Tibial nerve (tissue), 4 donors: ENCODE results near the gene MSMP.

Experiments used
- CTCF ChIP-seq, 5 experiments: fragments of 200-600 bp in 3 of 5; fragments of 450-650 bp in 2 of 5; sonication (generic) in 3 of 5; IDR thresholded peaks; one replicate each; pipeline ENCODE4 v1.5.1; 2016 to 2019; ENCODE audit warnings: antibody characterized with exemption in 5 of 5, mild to moderate bottlenecking in 3 of 5, moderate library complexity in 2 of 5
- EP300 ChIP-seq, 2 donors: sonication (generic); formaldehyde crosslinking; IDR thresholded peaks; one replicate each; pipeline ENCODE4 v1.6.1; 2017; ENCODE audit warnings: antibody characterized with exemption in 2 of 2, mild to moderate bottlenecking in 1 of 2

GRCh38 chr9:35763803-35764202, 9.7 kb upstream of the MSMP start:
- TF ChIP-seq CTCF (IDR thresholded peaks at IDR 0.05) (no peak), EP300 (IDR thresholded peaks at IDR 0.05) (no peak)
